K562 (cell line): Measurements from ENCODE around the gene PPP4C. TPM values are rescaled to one million over a fixed set of nuclear protein-coding genes. Genes with fewer than 3 reads are reported as not detected.
A peak's percentile ranks its signal among the peaks of the same experiment; 100 is the strongest.

Experiments
- ARID1B ChIP-seq: fragments of 450-650 bp; IDR thresholded peaks from 2 replicates; pipeline ENCODE4 v1.6.1; 2016; ENCODE audit warnings: antibody characterized with exemption, mild to moderate bottlenecking, inconsistent platforms
- ATF7 ChIP-seq: fragments of 450-650 bp; IDR thresholded peaks from 2 replicates; pipeline ENCODE4 v1.7.1; 2014; ENCODE audit warnings: mild to moderate bottlenecking, moderate library complexity
- HMG20B ChIP-seq: fragments of 250-450 bp; sonication (Bioruptor Pico); IDR thresholded peaks from 2 replicates; pipeline ENCODE4 v1.5.0; 2021; ENCODE audit warnings: mild to moderate bottlenecking
- NBN ChIP-seq: fragments of 450-650 bp; IDR thresholded peaks from 2 replicates; pipeline ENCODE4 v1.6.1; 2016; ENCODE audit warnings: low read depth, mild to moderate bottlenecking
- PCBP2 ChIP-seq: fragments of 200-400 bp; formaldehyde crosslinking; IDR thresholded peaks from 2 replicates; pipeline ENCODE4 v1.6.1; 2018; ENCODE audit warnings: low read length, low read depth, mild to moderate bottlenecking, moderate library complexity; ENCODE audit not compliant: poor library complexity, severe bottlenecking
- POLR2B ChIP-seq: fragments of 450-650 bp; IDR thresholded peaks from 2 replicates; pipeline ENCODE4 v1.6.1; 2018; ENCODE audit warnings: low read depth; ENCODE audit not compliant: partially characterized antibody
- RBM22 ChIP-seq: fragments of 200-400 bp; formaldehyde crosslinking; IDR thresholded peaks from 2 replicates; pipeline ENCODE4 v1.6.1; 2018; ENCODE audit warnings: low read length, low read depth; ENCODE audit not compliant: poor library complexity, severe bottlenecking
- RBM25 ChIP-seq: fragments of 200-400 bp; formaldehyde crosslinking; IDR thresholded peaks from 2 replicates; pipeline ENCODE4 v1.6.1; 2018; ENCODE audit warnings: low read length, low read depth, moderate library complexity; ENCODE audit not compliant: severe bottlenecking
- RHOXF2B ChIP-seq: fragments of 250-450 bp; sonication (Bioruptor Pico); conservative IDR thresholded peaks from 2 replicates; pipeline ENCODE4 v1.5.1; 2021
- polyA plus RNA-seq, 8 experiments: library from polyadenylated mRNA; depleted of rRNA in 4 of 8; stranded (reverse) in 5 of 8; unstranded in 3 of 8; fragments of >200 nt; fragmentation: Nextera tagmentation in 2 of 8; fragmentation: Illumina TruSeq in 1 of 8; extraction: Ambion mirVana in 2 of 8; extraction: Trizol in 1 of 8; gene quantifications; 2 replicates each; pipeline versions ENCODE4 v1.2.1 to v1.2.3, GENCODE V29; 2011 to 2014; ENCODE audit warnings: inconsistent platforms in 1 of 8, missing spikeins in 1 of 8
- total RNA-seq, 7 experiments: library from RNA; depleted of rRNA in 6 of 7; stranded (reverse); fragments of >200 nt in 6 of 7; fragmentation: Illumina TruSeq in 2 of 7; extraction: Trizol in 2 of 7; gene quantifications; 2 replicates each; pipeline versions ENCODE4 v1.2.1 to v1.2.3, GENCODE V29; 2011 to 2021; ENCODE audit warnings: low replicate concordance in 1 of 7
- TF ChIP-seq, protein P1 (sequence below): fragments of 200-800 bp; sonication (Bioruptor generic); IDR thresholded peaks from 2 replicates; pipeline ENCODE4 v1.6.1; 2016; ENCODE audit warnings: missing genetic modification characterization, missing compliant biosample characterization
- TF ChIP-seq, protein P2 (sequence below): sonication (generic); formaldehyde crosslinking; IDR thresholded peaks from 2 replicates; pipeline ENCODE4 v1.8.0; 2023; ENCODE audit warnings: mild to moderate bottlenecking, missing genetic modification reagents
- TF ChIP-seq, protein P3 (sequence below): fragments of 450-650 bp; IDR thresholded peaks from 2 replicates; pipeline ENCODE4 v1.6.1; 2016; ENCODE audit warnings: mild to moderate bottlenecking

PPP4C gene
- total and polyA plus RNA-seq, 9 of the 15 experiments (the other 6 are each of a cell fraction or from before 2014, with no cell fraction given) = 3.5 to 183 (median 131) TPM

DNA sequence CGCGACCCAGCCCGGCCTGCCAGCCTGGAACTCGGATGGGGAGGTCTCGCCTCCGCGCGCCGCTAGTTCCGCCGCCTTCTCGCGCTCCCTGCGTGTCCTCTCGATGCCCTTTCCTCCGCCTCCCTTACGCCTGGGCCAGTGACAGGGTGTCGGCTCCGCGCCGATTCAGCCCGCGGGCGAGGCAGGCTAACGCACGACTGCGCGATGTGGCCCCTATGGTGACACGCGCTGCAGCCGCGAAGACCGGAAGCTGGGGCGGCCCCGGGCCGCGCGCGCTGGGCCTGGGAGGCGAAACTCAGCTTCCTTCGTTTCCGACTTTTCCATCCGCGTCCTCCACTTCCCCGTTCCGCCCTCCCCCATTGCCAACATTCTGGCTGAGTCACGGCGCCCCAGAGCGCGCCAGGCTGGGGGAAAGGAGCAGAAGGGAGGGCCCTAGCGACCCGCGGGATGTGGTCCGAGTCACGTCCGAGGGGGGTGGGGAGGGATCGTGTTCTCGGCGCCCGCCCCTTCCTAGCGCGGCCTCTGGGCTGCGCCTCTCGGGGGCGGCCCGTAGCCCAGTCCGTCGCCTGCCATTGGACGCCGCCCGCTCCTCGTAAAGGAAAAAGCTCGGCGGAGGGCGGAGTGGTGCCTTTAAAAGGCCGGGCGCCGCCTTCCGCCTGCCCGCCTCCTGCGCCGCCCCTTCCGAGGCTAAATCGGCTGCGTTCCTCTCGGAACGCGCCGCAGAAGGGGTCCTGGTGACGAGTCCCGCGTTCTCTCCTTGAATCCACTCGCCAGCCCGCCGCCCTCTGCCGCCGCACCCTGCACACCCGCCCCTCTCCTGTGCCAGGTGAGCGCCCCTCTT, 10.5 kb upstream of the PPP4C start, which contains the start of gene ALDOA (continued):
- TF ChIP-seq, protein P1, sequence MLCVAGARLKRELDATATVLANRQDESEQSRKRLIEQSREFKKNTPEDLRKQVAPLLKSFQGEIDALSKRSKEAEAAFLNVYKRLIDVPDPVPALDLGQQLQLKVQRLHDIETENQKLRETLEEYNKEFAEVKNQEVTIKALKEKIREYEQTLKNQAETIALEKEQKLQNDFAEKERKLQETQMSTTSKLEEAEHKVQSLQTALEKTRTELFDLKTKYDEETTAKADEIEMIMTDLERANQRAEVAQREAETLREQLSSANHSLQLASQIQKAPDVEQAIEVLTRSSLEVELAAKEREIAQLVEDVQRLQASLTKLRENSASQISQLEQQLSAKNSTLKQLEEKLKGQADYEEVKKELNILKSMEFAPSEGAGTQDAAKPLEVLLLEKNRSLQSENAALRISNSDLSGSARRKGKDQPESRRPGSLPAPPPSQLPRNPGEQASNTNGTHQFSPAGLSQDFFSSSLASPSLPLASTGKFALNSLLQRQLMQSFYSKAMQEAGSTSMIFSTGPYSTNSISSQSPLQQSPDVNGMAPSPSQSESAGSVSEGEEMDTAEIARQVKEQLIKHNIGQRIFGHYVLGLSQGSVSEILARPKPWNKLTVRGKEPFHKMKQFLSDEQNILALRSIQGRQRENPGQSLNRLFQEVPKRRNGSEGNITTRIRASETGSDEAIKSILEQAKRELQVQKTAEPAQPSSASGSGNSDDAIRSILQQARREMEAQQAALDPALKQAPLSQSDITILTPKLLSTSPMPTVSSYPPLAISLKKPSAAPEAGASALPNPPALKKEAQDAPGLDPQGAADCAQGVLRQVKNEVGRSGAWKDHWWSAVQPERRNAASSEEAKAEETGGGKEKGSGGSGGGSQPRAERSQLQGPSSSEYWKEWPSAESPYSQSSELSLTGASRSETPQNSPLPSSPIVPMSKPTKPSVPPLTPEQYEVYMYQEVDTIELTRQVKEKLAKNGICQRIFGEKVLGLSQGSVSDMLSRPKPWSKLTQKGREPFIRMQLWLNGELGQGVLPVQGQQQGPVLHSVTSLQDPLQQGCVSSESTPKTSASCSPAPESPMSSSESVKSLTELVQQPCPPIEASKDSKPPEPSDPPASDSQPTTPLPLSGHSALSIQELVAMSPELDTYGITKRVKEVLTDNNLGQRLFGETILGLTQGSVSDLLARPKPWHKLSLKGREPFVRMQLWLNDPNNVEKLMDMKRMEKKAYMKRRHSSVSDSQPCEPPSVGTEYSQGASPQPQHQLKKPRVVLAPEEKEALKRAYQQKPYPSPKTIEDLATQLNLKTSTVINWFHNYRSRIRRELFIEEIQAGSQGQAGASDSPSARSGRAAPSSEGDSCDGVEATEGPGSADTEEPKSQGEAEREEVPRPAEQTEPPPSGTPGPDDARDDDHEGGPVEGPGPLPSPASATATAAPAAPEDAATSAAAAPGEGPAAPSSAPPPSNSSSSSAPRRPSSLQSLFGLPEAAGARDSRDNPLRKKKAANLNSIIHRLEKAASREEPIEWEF (CRISPR knock-in tag) = no peak
- TF ChIP-seq ARID1B (peak; percentile 65), RHOXF2B (CRISPR knock-in tag) (no peak), POLR2B (peak; percentile 96), NBN (peak; percentile 75), RBM25 (peak; percentile 47), ATF7 (peak; percentile 86), RBM22 (no peak), HMG20B (CRISPR knock-in tag) (no peak), PCBP2 (no peak)
- TF ChIP-seq, protein P2, sequence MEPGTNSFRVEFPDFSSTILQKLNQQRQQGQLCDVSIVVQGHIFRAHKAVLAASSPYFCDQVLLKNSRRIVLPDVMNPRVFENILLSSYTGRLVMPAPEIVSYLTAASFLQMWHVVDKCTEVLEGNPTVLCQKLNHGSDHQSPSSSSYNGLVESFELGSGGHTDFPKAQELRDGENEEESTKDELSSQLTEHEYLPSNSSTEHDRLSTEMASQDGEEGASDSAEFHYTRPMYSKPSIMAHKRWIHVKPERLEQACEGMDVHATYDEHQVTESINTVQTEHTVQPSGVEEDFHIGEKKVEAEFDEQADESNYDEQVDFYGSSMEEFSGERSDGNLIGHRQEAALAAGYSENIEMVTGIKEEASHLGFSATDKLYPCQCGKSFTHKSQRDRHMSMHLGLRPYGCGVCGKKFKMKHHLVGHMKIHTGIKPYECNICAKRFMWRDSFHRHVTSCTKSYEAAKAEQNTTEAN (CRISPR knock-in tag) = no peak
- TF ChIP-seq, protein P3, sequence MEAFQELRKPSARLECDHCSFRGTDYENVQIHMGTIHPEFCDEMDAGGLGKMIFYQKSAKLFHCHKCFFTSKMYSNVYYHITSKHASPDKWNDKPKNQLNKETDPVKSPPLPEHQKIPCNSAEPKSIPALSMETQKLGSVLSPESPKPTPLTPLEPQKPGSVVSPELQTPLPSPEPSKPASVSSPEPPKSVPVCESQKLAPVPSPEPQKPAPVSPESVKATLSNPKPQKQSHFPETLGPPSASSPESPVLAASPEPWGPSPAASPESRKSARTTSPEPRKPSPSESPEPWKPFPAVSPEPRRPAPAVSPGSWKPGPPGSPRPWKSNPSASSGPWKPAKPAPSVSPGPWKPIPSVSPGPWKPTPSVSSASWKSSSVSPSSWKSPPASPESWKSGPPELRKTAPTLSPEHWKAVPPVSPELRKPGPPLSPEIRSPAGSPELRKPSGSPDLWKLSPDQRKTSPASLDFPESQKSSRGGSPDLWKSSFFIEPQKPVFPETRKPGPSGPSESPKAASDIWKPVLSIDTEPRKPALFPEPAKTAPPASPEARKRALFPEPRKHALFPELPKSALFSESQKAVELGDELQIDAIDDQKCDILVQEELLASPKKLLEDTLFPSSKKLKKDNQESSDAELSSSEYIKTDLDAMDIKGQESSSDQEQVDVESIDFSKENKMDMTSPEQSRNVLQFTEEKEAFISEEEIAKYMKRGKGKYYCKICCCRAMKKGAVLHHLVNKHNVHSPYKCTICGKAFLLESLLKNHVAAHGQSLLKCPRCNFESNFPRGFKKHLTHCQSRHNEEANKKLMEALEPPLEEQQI = no peak
